Natural killer cell (primary cell): Measurements from ENCODE around the gene LCAT. TPM values are rescaled to one million over a fixed set of nuclear protein-coding genes. Genes with fewer than 3 reads are reported as not detected.

Experiments used
- ATAC-seq, 3 donors: fragments of 150-1000 bp in 2 of 3; fragments of 200-7000 bp in 1 of 3; cut with Tn5 transposase; 1 replicate in 1 of 3; 2 replicates in 2 of 3; pipeline ENCODE4 v1.10.0; 2021; ENCODE audit warnings: mild to moderate bottlenecking in 2 of 3, moderate library complexity in 2 of 3
- DNase-seq, 2 donors: peaks; one replicate each; pipeline versions ENCODE4 v3.0.0 to v3.0.0-alpha.2; 2013 to 2021; ENCODE audit warnings: mixed read lengths in 1 of 2
- H3K27ac ChIP-seq: one replicate; pipeline ENCODE4 v1.5.1; 2013; ENCODE audit warnings: mild to moderate bottlenecking, low read length
- H3K27me3 ChIP-seq: one replicate; pipeline ENCODE4 v1.6.1; 2013; ENCODE audit warnings: low read length; ENCODE audit not compliant: control insufficient read depth, insufficient read depth
- H3K36me3 ChIP-seq: one replicate; pipeline ENCODE4 v1.6.1; 2013; ENCODE audit warnings: low read length; ENCODE audit not compliant: control insufficient read depth, insufficient read depth
- H3K4me1 ChIP-seq: one replicate; pipeline ENCODE4 v1.6.1; 2013; ENCODE audit warnings: low read length; ENCODE audit not compliant: control insufficient read depth, insufficient read depth
- H3K4me3 ChIP-seq: one replicate; pipeline ENCODE4 v1.5.1; 2013; ENCODE audit warnings: low read length
- H3K9me3 ChIP-seq: one replicate; pipeline ENCODE4 v1.6.1; 2013; ENCODE audit warnings: low read length; ENCODE audit not compliant: control insufficient read depth, insufficient read depth
- H3K27ac Mint-ChIP-seq, 2 donors: one replicate each; pipeline ENCODE4 v1.8.0; 2022; ENCODE audit warnings: mild to moderate bottlenecking in 2 of 2, mixed read lengths in 2 of 2, moderate library complexity in 1 of 2
- H3K27me3 Mint-ChIP-seq, 2 donors: one replicate each; pipeline ENCODE4 v1.8.0; 2022; ENCODE audit warnings: low read depth in 2 of 2, mixed read lengths in 2 of 2
- H3K36me3 Mint-ChIP-seq: one replicate; pipeline ENCODE4 v1.8.0; 2022; ENCODE audit warnings: mixed read lengths
- H3K4me1 Mint-ChIP-seq, 2 donors: one replicate each; pipeline ENCODE4 v1.8.0; 2022; ENCODE audit warnings: mixed read lengths in 2 of 2
- H3K4me3 Mint-ChIP-seq: one replicate; pipeline ENCODE4 v1.8.0; 2022; ENCODE audit warnings: mild to moderate bottlenecking, moderate library complexity, mixed read lengths
- H3K9me3 Mint-ChIP-seq, 2 donors: one replicate each; pipeline ENCODE4 v1.8.0; 2022; ENCODE audit warnings: mixed read lengths in 2 of 2
- WGBS: methylation state at CpG from one replicate; pipeline ENCODE4 v1.1.7; 2013; ENCODE audit warnings: missing lambda C conversion rate; ENCODE audit not compliant: insufficient coverage; 5-methylcytosine and 5-hydroxymethylcytosine counted together
- intact Hi-C: fragments of 100-400 bp; cut with micrococcal nuclease; formaldehyde crosslinking; loops from one replicate; pipeline ENCODE4 v1.14.2; 2022
- total RNA-seq, 4 donors: library from RNA; stranded (reverse); fragments of 120-200 nt in 1 of 4; gene quantifications; one replicate each; pipeline versions ENCODE4 v1.2.3 to v1.2.4, GENCODE V29; 2013 to 2022
- TF ChIP-seq, protein P1 (sequence below): fragments of 200-600 bp; IDR thresholded peaks from one replicate; pipeline ENCODE4 v1.8.0; 2022; ENCODE audit warnings: antibody characterized with exemption

The LCAT gene
- total RNA-seq, 3 donors from 2014 or later (not counting 1 experiment from before 2014, with no cell fraction given) = 7.1 to 12.4 (median 11.5) TPM

DNA sequence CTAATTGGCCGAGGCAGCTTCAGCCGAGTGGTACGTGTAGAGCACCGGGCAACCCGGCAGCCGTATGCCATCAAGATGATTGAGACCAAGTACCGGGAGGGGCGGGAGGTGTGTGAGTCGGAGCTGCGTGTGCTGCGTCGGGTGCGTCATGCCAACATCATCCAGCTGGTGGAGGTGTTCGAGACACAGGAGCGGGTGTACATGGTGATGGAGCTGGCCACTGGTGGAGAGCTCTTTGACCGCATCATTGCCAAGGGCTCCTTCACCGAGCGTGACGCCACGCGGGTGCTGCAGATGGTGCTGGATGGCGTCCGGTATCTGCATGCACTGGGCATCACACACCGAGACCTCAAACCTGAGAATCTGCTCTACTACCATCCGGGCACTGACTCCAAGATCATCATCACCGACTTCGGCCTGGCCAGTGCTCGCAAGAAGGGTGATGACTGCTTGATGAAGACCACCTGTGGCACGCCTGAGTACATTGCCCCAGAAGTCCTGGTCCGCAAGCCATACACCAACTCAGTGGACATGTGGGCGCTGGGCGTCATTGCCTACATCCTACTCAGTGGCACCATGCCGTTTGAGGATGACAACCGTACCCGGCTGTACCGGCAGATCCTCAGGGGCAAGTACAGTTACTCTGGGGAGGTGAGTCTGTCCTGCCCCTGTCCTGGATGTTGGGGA is 34.7 kb downstream of the LCAT start:
- Mint-ChIP-seq H3K36me3 (no peaks in the 10 kb centered on the region), H3K4me1 (peaks cover 4 to 20% of the 10 kb centered on the region in 2 donors), H3K9me3 (no peaks in the 10 kb centered on the region), H3K4me3 (no peak overlapping the region), H3K27ac (peak overlapping the region; percentile 21 to 64), H3K27me3 (no peaks in the 10 kb centered on the region)
- no peak for ATAC-seq
- Histone ChIP-seq H3K4me1 (no peaks in the 10 kb centered on the region), H3K9me3 (no peaks in the 10 kb centered on the region), H3K27ac (no peak overlapping the region), H3K36me3 (peaks cover 13% of the 10 kb centered on the region), H3K4me3 (no peak overlapping the region), H3K27me3 (no peaks in the 10 kb centered on the region)
- 98% methylated on average over 36 of the region's 36 CpGs for WGBS
- TF ChIP-seq, protein P1, sequence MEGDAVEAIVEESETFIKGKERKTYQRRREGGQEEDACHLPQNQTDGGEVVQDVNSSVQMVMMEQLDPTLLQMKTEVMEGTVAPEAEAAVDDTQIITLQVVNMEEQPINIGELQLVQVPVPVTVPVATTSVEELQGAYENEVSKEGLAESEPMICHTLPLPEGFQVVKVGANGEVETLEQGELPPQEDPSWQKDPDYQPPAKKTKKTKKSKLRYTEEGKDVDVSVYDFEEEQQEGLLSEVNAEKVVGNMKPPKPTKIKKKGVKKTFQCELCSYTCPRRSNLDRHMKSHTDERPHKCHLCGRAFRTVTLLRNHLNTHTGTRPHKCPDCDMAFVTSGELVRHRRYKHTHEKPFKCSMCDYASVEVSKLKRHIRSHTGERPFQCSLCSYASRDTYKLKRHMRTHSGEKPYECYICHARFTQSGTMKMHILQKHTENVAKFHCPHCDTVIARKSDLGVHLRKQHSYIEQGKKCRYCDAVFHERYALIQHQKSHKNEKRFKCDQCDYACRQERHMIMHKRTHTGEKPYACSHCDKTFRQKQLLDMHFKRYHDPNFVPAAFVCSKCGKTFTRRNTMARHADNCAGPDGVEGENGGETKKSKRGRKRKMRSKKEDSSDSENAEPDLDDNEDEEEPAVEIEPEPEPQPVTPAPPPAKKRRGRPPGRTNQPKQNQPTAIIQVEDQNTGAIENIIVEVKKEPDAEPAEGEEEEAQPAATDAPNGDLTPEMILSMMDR = no peak
- no peak for DNase-seq
- intact Hi-C loops = no loop called here

- intact Hi-C loops = no loop called here
- no peak overlapping the region for H3K27ac Mint-ChIP-seq
- H3K27me3 Mint-ChIP-seq = no peaks in the 10 kb centered on the region
- no peaks in the 10 kb centered on the region for H3K9me3 ChIP-seq
- H3K4me1 Mint-ChIP-seq = peaks cover 4 to 16% of the 10 kb centered on the region in 2 donors
- DNase-seq = no peak
- H3K27me3 ChIP-seq = no peaks in the 10 kb centered on the region
- H3K36me3 ChIP-seq = peaks cover 16% of the 10 kb centered on the region
- H3K36me3 Mint-ChIP-seq = no peaks in the 10 kb centered on the region
- H3K27ac ChIP-seq = no peak overlapping the region
- WGBS = 96% methylated on average over 10 of the region's 11 CpGs
- H3K4me3 ChIP-seq = no peak overlapping the region
- no peak for ATAC-seq
- H3K9me3 Mint-ChIP-seq = no peaks in the 10 kb centered on the region
- no peak overlapping the region for H3K4me3 Mint-ChIP-seq
- TF ChIP-seq, protein P1 = no peak
- H3K4me1 ChIP-seq = no peaks in the 10 kb centered on the region
Measured at GRCh38 chr16:67907397-67908180, 36.3 kb downstream of the LCAT start.

DNA sequence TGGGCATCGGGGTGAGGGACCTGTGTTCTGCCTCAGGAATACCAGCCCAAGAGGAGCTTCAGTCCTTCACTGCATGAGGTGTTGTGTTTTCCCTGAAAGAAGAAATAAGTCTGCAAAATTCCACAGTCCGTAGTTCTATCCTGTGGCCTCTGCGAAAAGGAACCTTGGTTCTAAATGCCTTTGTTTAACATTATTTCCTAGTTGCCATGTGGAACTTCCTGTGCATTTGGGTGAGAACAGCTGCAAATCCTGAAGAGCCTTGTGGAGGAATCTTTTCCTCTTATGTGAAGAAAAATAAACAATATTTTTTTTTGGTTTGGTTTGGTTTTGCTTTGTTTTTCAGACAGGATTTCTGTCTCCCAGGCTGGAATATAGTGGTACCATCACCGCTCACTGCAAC is 41.1 kb downstream of the LCAT start:
- intact Hi-C loops = no loop called here
- H3K27ac Mint-ChIP-seq = no peak overlapping the region
- no peaks in the 10 kb centered on the region for H3K27me3 Mint-ChIP-seq
- Histone ChIP-seq H3K9me3 (no peaks in the 10 kb centered on the region), H3K4me1 (no peaks in the 10 kb centered on the region), H3K36me3 (peaks cover 5% of the 10 kb centered on the region), H3K27ac (no peak overlapping the region), H3K27me3 (no peaks in the 10 kb centered on the region), H3K4me3 (no peak overlapping the region)
- ATAC-seq = no peak
- no peaks in the 10 kb centered on the region for H3K36me3 Mint-ChIP-seq
- peaks cover 0 to 19% of the 10 kb centered on the region in 2 donors for H3K4me1 Mint-ChIP-seq
- WGBS = 98% methylated on average over 4 of the region's 4 CpGs
- DNase-seq = no peak
- H3K4me3 Mint-ChIP-seq = no peak overlapping the region
- H3K9me3 Mint-ChIP-seq = no peaks in the 10 kb centered on the region
- TF ChIP-seq, protein P1 = no peak
